ENCODE measurements around the gene TTC21A.

Gene TTC21A

GRCh38 chr3:39137991-39138803, 30.7 kb downstream of the TTC21A start:
- DNase-seq, result no peak

GRCh38 chr3:39138804-39139415, 31.4 kb downstream of the TTC21A start:
- DNase-seq, result peak; percentile 27

DNA sequence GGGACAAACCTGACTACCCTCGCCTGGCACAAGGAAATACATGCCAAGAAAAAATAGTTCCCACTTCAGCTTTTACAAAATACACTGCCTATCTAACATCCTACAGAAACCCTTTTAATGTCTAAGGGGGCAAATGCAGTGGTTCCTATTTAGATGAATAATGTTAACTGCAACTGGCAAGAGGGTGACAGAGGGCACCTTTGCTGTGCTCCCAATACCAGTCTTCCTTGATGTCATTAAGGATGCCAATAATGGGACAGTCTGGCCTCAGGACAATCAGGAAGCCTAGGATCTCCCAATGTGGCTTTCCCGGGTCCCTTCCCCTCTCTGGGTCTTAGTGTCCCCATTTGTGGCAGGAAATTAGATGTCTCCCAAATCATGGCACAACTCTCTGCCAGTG, 32.0 kb downstream of the TTC21A start:
- DNase-seq, result no peak

GRCh38 chr3:39140341-39140971, 33.0 kb downstream of the TTC21A start:
- DNase-seq, result no peak

- DNase-seq, result no peak
Observed at GRCh38 chr3:39141171-39141995, 33.9 kb downstream of the TTC21A start.

- no peak for DNase-seq
Observed at GRCh38 chr3:39142067-39142466, 34.6 kb downstream of the TTC21A start.

- DNase-seq, result no peak
Observed at GRCh38 chr3:39143051-39143885, 35.8 kb downstream of the TTC21A start.

GRCh38 chr3:39144095-39144747, 36.7 kb downstream of the TTC21A start:
- no peak for DNase-seq

- DNase-seq, result no peak
Observed at GRCh38 chr3:39144748-39145380, 37.4 kb downstream of the TTC21A start.

DNA sequence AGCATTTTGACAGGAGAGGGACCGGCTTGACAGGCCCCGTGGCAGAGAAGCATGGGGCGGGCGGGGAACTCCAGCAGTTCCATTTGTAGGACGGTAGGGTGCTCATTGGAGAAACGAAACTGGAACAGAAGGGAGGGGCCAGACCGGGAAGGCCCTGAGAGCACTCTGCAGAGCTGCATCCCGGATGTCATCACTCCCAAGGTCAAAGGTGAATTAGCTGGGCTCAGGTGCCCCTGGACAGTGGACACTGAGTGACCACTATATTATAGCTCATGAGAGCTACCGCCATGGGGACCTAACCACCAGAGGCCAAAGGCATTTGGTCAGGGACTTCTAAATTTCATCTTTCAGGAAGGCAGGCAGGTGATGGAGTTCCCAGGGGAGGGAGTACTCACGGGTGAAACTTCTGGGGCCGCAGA, 38.6 kb downstream of the TTC21A start:
- DNase-seq, result no peak

- DNase-seq, result peak; percentile 88
Observed at GRCh38 chr3:39146611-39147591, 39.4 kb downstream of the TTC21A start.

DNA sequence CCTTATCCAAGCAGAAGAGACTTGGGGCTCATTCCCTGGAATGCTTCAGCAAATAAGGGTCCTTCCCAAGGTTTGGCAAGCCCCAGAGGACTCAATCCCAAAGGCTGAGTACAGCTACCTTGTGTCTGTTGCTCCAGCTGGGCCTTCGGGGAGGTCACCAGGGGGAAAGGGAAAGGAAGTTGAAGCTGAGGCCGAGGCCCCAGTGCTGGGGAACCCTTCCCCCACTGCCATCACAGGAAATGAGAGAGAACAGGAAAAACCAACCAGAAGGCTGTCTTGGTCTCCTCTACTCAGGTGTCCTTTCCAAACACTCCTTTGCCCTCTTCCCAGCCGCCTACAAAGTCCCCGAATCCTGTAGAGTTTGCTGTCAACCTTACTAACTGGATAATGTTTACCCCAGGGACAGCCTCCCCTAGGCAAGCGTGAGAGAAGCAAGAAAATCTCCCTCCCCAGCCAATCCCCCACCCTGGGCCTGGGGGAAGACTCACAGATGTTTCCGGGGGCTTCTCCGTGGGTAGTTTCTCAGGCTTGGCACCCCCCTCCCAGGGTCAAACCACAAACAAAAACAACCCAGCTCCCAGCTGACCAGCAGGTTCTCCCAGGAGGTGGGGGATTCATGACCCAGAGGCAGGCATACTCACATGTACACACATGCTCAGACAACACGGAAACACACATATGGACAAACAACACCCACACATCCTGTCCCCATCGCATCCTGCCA, 40.4 kb downstream of the TTC21A start:
- peak; percentile 81 for DNase-seq

DNA sequence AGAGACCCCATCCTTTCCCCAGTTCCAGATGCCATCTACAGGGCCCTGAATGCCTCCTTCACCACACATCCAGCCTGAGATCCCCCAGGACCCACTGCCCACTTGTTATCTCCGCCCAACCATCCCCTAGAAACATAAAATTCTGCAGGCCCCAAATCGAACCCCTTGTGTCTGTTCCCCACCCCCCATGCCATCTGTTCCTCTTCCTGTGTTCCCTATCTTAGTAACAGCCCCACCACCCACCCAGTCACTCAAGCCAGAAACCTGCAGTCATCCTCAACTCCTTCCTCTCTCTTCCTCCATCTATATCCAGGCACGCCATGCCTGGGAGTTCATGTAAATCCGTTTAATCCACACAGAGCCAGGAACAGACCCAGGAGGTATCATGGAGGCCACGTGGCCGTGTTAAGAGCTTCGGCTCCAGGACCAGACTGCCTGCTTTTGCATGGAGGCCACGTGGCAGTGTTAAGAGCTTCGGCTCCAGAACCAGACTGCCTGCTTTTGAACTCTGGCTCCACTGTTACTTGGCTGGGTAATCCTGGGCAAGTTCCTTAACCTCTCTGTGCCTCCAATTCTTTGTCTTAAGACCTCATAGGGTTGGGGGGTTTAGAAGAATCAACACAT, 41.1 kb downstream of the TTC21A start:
- peak; percentile 31 for DNase-seq

DNA sequence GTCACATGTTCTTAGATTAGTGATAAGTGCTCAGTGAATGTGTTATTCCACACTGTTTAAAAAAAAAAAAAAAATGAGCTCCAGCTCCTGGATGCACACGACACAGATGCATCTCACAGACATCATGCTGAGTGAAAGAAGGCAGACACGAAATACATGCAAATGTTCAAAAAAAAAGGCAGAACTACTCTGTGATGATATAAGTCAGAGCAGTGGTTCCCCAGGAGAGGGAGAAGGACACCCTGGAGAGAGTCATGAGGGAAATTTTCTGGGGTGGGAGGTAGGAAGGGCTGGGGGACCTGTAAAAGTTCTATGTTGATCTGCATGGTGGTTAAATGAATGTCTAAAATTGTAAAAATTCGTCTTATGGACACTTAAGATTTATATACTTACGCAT, 41.6 kb downstream of the TTC21A start:
- no peak for DNase-seq

GRCh38 chr3:39149498-39150147, 42.1 kb downstream of the TTC21A start:
- DNase-seq, result no peak

DNA sequence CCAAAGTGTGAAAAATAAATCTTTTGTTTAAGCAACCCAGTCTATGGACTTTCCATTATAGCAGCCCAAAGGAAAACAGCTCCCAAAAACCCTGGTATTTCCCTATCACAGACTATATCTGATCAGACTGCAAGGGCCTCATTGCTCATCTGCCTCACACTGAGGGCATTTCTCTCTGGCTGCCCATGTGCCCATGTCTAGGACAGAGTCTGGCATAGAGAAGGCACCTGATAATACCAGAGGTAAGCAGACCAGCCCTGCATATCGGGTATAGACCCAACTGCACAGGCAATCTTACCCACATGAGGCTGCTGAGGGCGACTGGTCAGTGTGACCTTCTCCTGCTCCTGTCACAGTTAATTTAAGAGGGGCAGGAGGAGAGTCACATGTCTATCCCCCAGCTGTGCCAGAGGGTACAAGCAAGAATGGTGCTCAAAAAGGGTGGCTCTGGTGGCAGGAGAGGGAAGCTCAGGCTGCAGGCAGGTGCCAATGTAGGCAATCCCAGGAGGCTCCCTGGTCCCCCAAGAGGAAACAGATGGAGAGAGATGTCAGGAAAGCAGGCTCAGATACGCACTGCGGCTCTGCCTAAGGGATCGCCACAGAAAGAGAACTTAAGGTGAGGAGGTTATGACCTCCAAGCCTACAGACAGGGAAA, 42.8 kb downstream of the TTC21A start:
- DNase-seq, result no peak

DNA sequence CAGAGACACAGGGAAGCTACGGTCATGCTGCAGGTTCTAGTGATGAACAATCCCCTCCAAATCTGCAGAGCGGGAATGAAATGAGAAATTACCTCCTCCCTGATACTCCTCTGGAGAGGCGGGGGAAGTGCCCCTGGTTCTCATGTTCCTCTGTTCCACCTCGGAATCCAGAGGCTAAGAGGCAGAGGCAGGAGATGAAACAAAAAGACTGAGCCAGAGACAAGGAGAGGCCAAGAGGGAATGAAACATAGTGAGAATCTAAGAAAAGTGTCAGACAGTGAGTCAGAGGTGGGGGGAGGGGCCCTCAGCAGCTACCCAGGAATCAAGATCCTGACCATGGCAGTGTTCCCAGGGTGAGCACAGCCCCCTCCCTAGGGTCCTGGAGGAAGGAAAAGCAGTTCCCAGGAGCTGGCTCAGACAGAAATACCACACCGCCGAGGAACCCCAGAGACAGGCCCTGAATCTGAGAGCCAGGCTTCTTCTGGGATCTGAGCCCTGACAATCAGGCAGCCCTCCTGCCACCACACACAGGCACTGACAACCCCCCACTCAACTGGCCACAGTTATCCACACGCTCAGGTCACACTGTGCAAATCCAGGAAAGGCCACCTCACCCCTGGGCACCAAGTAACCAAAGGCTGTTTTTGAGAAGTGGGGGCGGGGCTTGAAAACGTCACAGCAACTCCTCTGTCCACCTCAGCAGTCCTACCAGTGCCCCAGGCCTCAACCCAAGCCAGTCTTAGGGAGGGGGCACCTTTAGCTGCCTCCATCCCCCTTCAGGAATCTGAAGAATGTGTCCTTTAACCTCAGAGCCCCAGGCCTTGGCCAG, 43.5 kb downstream of the TTC21A start:
- DNase-seq, result peak; percentile 54
